Liver (tissue), 9 donors: ENCODE data around the gene TEX14. TPM values are rescaled to one million over a fixed set of nuclear protein-coding genes. Genes with fewer than 3 reads are reported as not detected.

Experiments
- DNase-seq: peaks from one replicate; pipeline ENCODE4 v3.0.0-alpha.2; 2017; ENCODE audit warnings: low spot score
- H3K27ac ChIP-seq, 2 donors: one replicate each; pipeline ENCODE4 v1.7.0; 2013; ENCODE audit warnings: inconsistent platforms in 2 of 2, low read length in 2 of 2, control low read depth in 1 of 2, low read depth in 1 of 2, mild to moderate bottlenecking in 1 of 2
- H3K27me3 ChIP-seq, 4 donors: one replicate each; pipeline versions ENCODE4 v1.6.1 to v1.7.0; 2013; ENCODE audit warnings: low read length in 3 of 4, inconsistent platforms in 1 of 4, mild to moderate bottlenecking in 1 of 4, moderate library complexity in 1 of 4; ENCODE audit not compliant: control insufficient read depth in 4 of 4, insufficient read depth in 4 of 4
- H3K36me3 ChIP-seq, 4 donors: one replicate each; pipeline versions ENCODE4 v1.6.1 to v1.7.0; 2013; ENCODE audit warnings: low read length in 3 of 4, mild to moderate bottlenecking in 3 of 4, low read depth in 1 of 4, moderate library complexity in 1 of 4; ENCODE audit not compliant: control insufficient read depth in 4 of 4, insufficient read depth in 3 of 4
- H3K4me1 ChIP-seq, 4 donors: one replicate each; pipeline versions ENCODE4 v1.6.1 to v1.7.0; 2013; ENCODE audit warnings: low read length in 3 of 4, mild to moderate bottlenecking in 3 of 4, moderate library complexity in 1 of 4; ENCODE audit not compliant: control insufficient read depth in 4 of 4, insufficient read depth in 4 of 4
- H3K4me3 ChIP-seq, 3 donors: one replicate each; pipeline versions ENCODE4 v1.6.1 to v1.7.0; 2013; ENCODE audit warnings: low read length in 3 of 3, control low read depth in 1 of 3, low read depth in 1 of 3, mild to moderate bottlenecking in 1 of 3
- H3K9ac ChIP-seq, 2 donors: one replicate each; pipeline ENCODE4 v1.7.0; 2013; ENCODE audit warnings: low read length in 2 of 2, mild to moderate bottlenecking in 2 of 2, moderate library complexity in 2 of 2, control low read depth in 1 of 2, low read depth in 1 of 2
- H3K9me3 ChIP-seq, 4 donors: one replicate each; pipeline versions ENCODE4 v1.6.1 to v1.7.0; 2013; ENCODE audit warnings: low read length in 3 of 4; ENCODE audit not compliant: control insufficient read depth in 4 of 4
- EGR1 ChIP-seq, 2 donors: IDR thresholded peaks; 2 replicates each; pipeline ENCODE4 v1.6.1; 2016 to 2018; ENCODE audit warnings: antibody characterized with exemption in 2 of 2, low read depth in 2 of 2
- FOXA1 ChIP-seq: IDR thresholded peaks from 2 replicates; pipeline ENCODE4 v1.6.1; 2016; ENCODE audit warnings: antibody characterized with exemption
- FOXA2 ChIP-seq: IDR thresholded peaks from 2 replicates; pipeline ENCODE4 v1.6.1; 2016; ENCODE audit warnings: antibody characterized with exemption
- GABPA ChIP-seq, 2 donors: IDR thresholded peaks in 1 of 2; conservative IDR thresholded peaks in 1 of 2; 2 replicates each; pipeline ENCODE4 v1.6.1; 2016; ENCODE audit warnings: antibody characterized with exemption in 2 of 2, mild to moderate bottlenecking in 1 of 2, moderate library complexity in 1 of 2
- HNF4A ChIP-seq, 2 donors: conservative IDR thresholded peaks; 2 replicates each; pipeline ENCODE4 v1.6.1; 2016; ENCODE audit warnings: antibody characterized with exemption in 2 of 2, mild to moderate bottlenecking in 2 of 2
- HNF4G ChIP-seq: IDR thresholded peaks from 2 replicates; pipeline ENCODE4 v1.6.1; 2016; ENCODE audit warnings: antibody characterized with exemption
- JUND ChIP-seq, 2 donors: IDR thresholded peaks; 2 replicates each; pipeline ENCODE4 v1.6.1; 2016; ENCODE audit warnings: antibody characterized with exemption in 2 of 2
- RAD21 ChIP-seq, 2 donors: IDR thresholded peaks; 2 replicates each; pipeline ENCODE4 v1.6.1; 2016; ENCODE audit warnings: antibody characterized with exemption in 2 of 2, mild to moderate bottlenecking in 2 of 2
- SP1 ChIP-seq: IDR thresholded peaks from 2 replicates; pipeline ENCODE4 v1.6.1; 2018; ENCODE audit warnings: antibody characterized with exemption, mild to moderate bottlenecking
- YY1 ChIP-seq: IDR thresholded peaks from 2 replicates; pipeline ENCODE4 v1.6.1; 2016; ENCODE audit warnings: antibody characterized with exemption, mild to moderate bottlenecking
- WGBS: extraction: QIAGEN DNeasy Blood & Tissue Kit; methylation state at CpG from one replicate; pipeline ENCODE4 v1.1.7; 2013; 5-methylcytosine and 5-hydroxymethylcytosine counted together
- polyA plus RNA-seq, 2 donors: library from polyadenylated mRNA; stranded (reverse) in 1 of 2; unstranded in 1 of 2; fragments of 200-250 nt in 1 of 2; fragments of >200 nt in 1 of 2; fragmentation: Nextera tagmentation in 1 of 2; extraction: Ambion mirVana in 1 of 2; gene quantifications; one replicate each; pipeline versions ENCODE4 v1.2.1 to v1.2.3, GENCODE V29; 2013 to 2015
- total RNA-seq, 2 donors: library from RNA; depleted of rRNA; stranded (reverse); fragments of >200 nt; gene quantifications; one replicate each; pipeline ENCODE4 v1.2.3, GENCODE V29; 2014
- TF ChIP-seq, protein P1 (sequence below): IDR thresholded peaks from 2 replicates; pipeline ENCODE4 v1.6.1; 2016; ENCODE audit warnings: antibody characterized with exemption
- donor health status: healthy.
- donor health status: healthy.
- donor health status: healthy.
- donor health status: healthy.
- donor health status: healthy.

Gene TEX14
- total and polyA plus RNA-seq, 4 donors: 0.01 to 0.17 (median 0.13) TPM

DNA sequence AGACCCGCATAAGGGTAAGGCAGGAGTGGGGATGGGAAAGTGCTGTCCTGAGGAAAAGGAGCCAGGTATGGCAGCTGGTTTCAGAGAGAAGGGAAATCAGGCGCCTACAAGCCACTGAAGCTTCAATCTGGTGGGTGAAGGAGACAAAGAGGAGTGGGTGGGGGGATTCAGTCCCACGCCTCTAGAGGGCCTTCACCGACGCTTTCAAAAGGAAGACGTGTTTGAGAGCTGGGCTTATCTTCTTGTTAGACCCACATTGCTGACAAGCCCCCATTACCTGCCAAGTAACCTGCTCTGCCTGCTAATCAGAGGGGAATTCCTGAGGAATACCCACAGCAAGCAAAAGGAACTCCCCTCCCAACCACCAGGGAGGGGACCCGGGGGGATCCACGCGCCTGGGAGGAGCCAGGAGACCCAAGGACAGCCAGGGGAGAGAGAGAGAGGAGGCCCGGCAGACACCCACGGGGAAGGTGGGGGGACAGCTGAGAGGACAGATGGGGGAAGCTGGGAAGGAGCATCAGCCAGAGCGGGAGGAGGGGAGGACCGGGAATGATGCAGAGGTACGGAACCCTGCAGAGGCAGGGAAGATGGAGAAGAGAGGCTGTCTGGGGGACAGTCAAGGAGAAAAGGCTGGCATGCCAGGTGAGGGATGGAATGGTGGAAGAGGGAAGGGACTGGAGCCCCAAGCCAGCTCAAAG is 178.4 kb downstream of the TEX14 start:
- H3K36me3 ChIP-seq: peaks cover 8 to 29% (median 27%) of the 10 kb centered on the region in 4 donors
- no peak for TF ChIP-seq HNF4G
- TF ChIP-seq FOXA2: no peak
- TF ChIP-seq GABPA (IDR thresholded peaks at IDR 0.05 in 1 of 2, conservative IDR thresholded peaks at IDR 0.05 in 1 of 2): no peak
- TF ChIP-seq, protein P1, sequence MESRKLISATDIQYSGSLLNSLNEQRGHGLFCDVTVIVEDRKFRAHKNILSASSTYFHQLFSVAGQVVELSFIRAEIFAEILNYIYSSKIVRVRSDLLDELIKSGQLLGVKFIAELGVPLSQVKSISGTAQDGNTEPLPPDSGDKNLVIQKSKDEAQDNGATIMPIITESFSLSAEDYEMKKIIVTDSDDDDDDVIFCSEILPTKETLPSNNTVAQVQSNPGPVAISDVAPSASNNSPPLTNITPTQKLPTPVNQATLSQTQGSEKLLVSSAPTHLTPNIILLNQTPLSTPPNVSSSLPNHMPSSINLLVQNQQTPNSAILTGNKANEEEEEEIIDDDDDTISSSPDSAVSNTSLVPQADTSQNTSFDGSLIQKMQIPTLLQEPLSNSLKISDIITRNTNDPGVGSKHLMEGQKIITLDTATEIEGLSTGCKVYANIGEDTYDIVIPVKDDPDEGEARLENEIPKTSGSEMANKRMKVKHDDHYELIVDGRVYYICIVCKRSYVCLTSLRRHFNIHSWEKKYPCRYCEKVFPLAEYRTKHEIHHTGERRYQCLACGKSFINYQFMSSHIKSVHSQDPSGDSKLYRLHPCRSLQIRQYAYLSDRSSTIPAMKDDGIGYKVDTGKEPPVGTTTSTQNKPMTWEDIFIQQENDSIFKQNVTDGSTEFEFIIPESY: no peak
- TF ChIP-seq JUND (IDR thresholded peaks at IDR 0.05): no peak
- TF ChIP-seq EGR1 (IDR thresholded peaks at IDR 0.05; ENCODE audit: low read depth in 2 of 2): no peak
- peak overlapping the region in 1 of 2 donors; percentile 39 for H3K9ac ChIP-seq
- 59% methylated on average over 14 of the region's 14 CpGs for WGBS
- H3K4me3 ChIP-seq: peak overlapping the region; percentile 21 to 68 (median 63)
- H3K27ac ChIP-seq: peak overlapping the region; percentile 14 to 52
- no peaks in the 10 kb centered on the region for H3K27me3 ChIP-seq
- H3K9me3 ChIP-seq: no peaks in the 10 kb centered on the region
- peaks cover 3 to 66% (median 49%) of the 10 kb centered on the region in 4 donors for H3K4me1 ChIP-seq
- DNase-seq: no peak

DNA sequence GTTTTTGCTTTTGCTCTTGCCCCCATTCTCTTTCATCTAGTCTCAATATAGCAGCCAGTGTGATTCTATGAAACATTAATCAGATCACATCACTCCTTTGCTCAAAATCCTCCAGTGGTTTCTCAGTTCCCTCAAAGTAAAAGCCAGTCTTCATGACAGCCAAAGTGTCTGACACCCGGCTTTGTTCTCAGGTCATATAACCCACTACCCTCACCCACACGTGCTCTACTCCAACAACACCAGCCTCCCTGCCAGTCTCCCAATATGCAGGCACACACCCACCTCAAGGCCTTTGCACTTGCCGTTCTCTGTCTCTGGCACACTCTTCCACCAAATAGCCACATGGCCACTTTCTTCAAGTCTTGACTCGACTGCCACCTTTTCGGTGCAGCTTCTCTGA is 181.8 kb downstream of the TEX14 start:
- TF ChIP-seq YY1: no peak
- TF ChIP-seq FOXA1: no peak
- no peak for TF ChIP-seq EGR1 (IDR thresholded peaks at IDR 0.05; ENCODE audit: low read depth in 2 of 2)
- TF ChIP-seq SP1: no peak
- TF ChIP-seq RAD21 (IDR thresholded peaks at IDR 0.05): no peak
- no peak for TF ChIP-seq GABPA (IDR thresholded peaks at IDR 0.05 in 1 of 2, conservative IDR thresholded peaks at IDR 0.05 in 1 of 2)
- WGBS: 90% methylated on average over 5 of the region's 5 CpGs
- Histone ChIP-seq H3K4me3 (no peak overlapping the region), H3K27me3 (no peaks in the 10 kb centered on the region), H3K27ac (no peak overlapping the region), H3K9me3 (no peaks in the 10 kb centered on the region), H3K36me3 (peaks cover 14 to 50% (median 44%) of the 10 kb centered on the region in 4 donors), H3K9ac (no peak overlapping the region), H3K4me1 (peaks cover 6 to 60% (median 33%) of the 10 kb centered on the region in 4 donors)
- DNase-seq: no peak

DNA sequence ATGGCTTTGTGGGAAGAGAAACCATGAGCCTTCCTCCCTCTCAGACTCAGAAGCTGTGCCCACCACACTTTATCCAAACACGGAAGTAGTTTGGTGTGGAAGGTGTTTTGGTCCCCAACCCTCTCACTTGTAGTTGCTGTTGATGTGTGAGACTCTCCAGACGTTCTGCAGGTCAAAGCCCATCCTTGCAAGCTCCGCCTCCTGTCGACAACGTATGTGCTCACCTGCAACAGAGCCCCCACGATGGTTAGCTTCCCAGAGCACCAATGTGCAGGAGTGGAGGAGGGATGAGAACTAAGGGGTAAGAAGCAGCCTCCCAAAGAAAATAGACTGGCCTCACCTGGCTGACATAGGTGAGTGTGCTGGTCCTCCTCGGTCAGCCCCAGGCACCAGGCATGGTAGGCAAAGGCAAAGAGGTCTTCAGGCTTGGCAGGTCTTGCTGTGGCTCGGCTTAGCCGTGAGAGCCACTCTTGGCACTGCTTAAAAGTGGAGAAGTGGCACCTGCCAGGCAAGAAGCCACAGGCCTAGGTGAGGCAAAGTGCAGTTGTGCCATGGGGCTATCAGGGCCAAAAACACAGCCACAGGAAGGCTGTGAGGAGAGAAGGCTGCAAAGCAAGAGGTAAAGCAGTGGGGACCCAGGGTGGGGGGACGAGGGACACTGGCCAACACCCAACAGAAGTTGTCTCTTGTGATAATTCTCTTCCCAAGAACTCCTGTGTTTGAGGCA is 183.3 kb downstream of the TEX14 start:
- WGBS: 75% methylated on average over 10 of the region's 10 CpGs
- Histone ChIP-seq H3K27me3 (no peaks in the 10 kb centered on the region), H3K9me3 (no peaks in the 10 kb centered on the region), H3K4me3 (no peak overlapping the region), H3K4me1 (peaks cover 4 to 48% (median 23%) of the 10 kb centered on the region in 4 donors), H3K27ac (peak overlapping the region; percentile 85 to 94), H3K36me3 (peaks cover 22 to 64% (median 59%) of the 10 kb centered on the region in 4 donors), H3K9ac (peak overlapping the region in 1 of 2 donors; percentile 3)
- DNase-seq: no peak
- peak in 1 of 2 donors; percentile 27 for TF ChIP-seq HNF4A (conservative IDR thresholded peaks at IDR 0.05)
- no peak for TF ChIP-seq FOXA1
- TF ChIP-seq, protein P1: no peak
